Ishikawa (cell line): ENCODE measurements around the gene PHLDA3.

Experiments
- CEBPB ChIP-seq: IDR thresholded peaks from 2 replicates; pipeline ENCODE4 v1.6.1; 2012
- CREB1 ChIP-seq: IDR thresholded peaks from 2 replicates; pipeline ENCODE4 v1.6.1; 2012; ENCODE audit warnings: low read depth
- EGR1 ChIP-seq: IDR thresholded peaks from 2 replicates; pipeline ENCODE4 v1.6.1; 2012
- EP300 ChIP-seq: IDR thresholded peaks from 2 replicates; pipeline ENCODE4 v1.6.1; 2012; ENCODE audit warnings: borderline replicate concordance
- FOXM1 ChIP-seq: IDR thresholded peaks from 2 replicates; pipeline ENCODE4 v1.6.1; 2012; ENCODE audit warnings: low read depth, borderline replicate concordance
- NFIC ChIP-seq: IDR thresholded peaks from 2 replicates; pipeline ENCODE4 v1.6.1; 2012
- RAD21 ChIP-seq: IDR thresholded peaks from 2 replicates; pipeline ENCODE4 v1.6.1; 2012; ENCODE audit warnings: low read depth
- TAF1 ChIP-seq: IDR thresholded peaks from 2 replicates; pipeline ENCODE4 v1.6.1; 2012; ENCODE audit warnings: low read depth, mild to moderate bottlenecking
- TCF12 ChIP-seq: IDR thresholded peaks from 2 replicates; pipeline ENCODE4 v1.6.1; 2012; ENCODE audit warnings: low read depth
- TEAD4 ChIP-seq: IDR thresholded peaks from 2 replicates; pipeline ENCODE4 v1.6.1; 2012
- YY1 ChIP-seq: IDR thresholded peaks from 2 replicates; pipeline ENCODE4 v1.6.1; 2012; ENCODE audit warnings: low read depth
- ZBTB7A ChIP-seq: IDR thresholded peaks from 2 replicates; pipeline ENCODE4 v1.6.1; 2012; ENCODE audit warnings: low read depth
- TF ChIP-seq, protein P1 (sequence below): IDR thresholded peaks from 2 replicates; pipeline ENCODE4 v1.6.1; 2012; ENCODE audit warnings: low read depth, mild to moderate bottlenecking
- TF ChIP-seq, protein P2 (sequence below): IDR thresholded peaks from 2 replicates; pipeline ENCODE4 v1.6.1; 2012
- TF ChIP-seq, protein P3 (sequence below): IDR thresholded peaks from 2 replicates; pipeline ENCODE4 v1.6.1; 2012

Gene PHLDA3

DNA sequence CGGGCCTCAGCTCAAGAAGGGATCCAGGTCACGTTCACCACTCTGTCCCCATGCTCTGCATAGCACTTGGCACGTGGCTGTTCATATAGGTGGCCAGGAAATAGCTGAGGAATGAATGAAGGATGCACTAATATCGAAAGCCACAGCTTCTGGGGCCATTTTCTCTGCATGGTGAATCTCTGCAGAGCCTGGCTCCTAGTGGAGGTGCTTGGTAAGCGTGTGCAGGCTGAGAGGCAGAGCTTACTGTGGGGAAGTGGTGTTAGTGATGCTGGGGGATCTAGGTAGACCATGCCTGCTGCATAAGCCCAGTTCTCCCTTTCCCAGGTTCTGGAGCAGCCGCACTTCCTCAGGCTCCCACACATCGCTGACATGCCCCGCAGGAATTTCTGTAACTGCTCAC lies 29.6 kb upstream of the PHLDA3 start:
- no peak for TF ChIP-seq EGR1
- TF ChIP-seq CEBPB, result no peak
- TF ChIP-seq, protein P1, sequence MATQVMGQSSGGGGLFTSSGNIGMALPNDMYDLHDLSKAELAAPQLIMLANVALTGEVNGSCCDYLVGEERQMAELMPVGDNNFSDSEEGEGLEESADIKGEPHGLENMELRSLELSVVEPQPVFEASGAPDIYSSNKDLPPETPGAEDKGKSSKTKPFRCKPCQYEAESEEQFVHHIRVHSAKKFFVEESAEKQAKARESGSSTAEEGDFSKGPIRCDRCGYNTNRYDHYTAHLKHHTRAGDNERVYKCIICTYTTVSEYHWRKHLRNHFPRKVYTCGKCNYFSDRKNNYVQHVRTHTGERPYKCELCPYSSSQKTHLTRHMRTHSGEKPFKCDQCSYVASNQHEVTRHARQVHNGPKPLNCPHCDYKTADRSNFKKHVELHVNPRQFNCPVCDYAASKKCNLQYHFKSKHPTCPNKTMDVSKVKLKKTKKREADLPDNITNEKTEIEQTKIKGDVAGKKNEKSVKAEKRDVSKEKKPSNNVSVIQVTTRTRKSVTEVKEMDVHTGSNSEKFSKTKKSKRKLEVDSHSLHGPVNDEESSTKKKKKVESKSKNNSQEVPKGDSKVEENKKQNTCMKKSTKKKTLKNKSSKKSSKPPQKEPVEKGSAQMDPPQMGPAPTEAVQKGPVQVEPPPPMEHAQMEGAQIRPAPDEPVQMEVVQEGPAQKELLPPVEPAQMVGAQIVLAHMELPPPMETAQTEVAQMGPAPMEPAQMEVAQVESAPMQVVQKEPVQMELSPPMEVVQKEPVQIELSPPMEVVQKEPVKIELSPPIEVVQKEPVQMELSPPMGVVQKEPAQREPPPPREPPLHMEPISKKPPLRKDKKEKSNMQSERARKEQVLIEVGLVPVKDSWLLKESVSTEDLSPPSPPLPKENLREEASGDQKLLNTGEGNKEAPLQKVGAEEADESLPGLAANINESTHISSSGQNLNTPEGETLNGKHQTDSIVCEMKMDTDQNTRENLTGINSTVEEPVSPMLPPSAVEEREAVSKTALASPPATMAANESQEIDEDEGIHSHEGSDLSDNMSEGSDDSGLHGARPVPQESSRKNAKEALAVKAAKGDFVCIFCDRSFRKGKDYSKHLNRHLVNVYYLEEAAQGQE, result no peak
- TF ChIP-seq, protein P2, sequence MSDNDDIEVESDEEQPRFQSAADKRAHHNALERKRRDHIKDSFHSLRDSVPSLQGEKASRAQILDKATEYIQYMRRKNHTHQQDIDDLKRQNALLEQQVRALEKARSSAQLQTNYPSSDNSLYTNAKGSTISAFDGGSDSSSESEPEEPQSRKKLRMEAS, result no peak
- no peak for TF ChIP-seq YY1
- no peak for TF ChIP-seq FOXM1
- TF ChIP-seq CREB1, result no peak
- no peak for TF ChIP-seq TCF12
- TF ChIP-seq EP300, result no peak
- no peak for TF ChIP-seq TAF1
- TF ChIP-seq NFIC, result no peak
- TF ChIP-seq, protein P3, sequence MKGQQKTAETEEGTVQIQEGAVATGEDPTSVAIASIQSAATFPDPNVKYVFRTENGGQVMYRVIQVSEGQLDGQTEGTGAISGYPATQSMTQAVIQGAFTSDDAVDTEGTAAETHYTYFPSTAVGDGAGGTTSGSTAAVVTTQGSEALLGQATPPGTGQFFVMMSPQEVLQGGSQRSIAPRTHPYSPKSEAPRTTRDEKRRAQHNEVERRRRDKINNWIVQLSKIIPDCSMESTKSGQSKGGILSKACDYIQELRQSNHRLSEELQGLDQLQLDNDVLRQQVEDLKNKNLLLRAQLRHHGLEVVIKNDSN, result no peak
- TF ChIP-seq RAD21, result no peak
- no peak for TF ChIP-seq ZBTB7A
- no peak for TF ChIP-seq TEAD4

DNA sequence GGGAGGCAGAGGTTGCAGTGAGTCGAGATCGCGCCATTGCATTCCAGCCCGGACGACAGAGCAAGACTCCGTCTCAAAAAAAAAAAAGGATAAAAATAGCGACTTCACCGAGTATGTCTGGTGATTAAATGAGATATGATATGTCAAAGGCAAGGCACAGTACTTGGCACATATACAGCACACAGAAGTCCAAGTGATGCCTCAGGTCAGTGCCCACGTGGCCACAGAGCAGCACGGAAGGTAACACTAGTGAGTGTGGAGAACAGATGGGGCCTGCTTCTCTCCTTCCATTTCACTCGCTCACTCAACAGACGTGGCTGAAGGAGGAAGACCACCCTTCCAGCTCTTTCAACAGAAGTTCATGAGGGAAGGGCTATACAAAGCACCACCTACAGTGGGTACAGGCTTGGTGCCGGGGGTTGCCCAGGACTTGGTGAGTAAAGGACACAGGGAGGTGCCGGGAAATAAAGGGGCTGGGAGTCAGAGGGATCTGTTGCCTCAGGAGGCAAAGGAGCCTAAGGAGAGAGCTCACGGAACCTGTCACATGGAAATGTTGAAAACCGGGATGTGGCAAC lies 29.0 kb upstream of the PHLDA3 start:
- TF ChIP-seq TCF12, result no peak
- TF ChIP-seq TEAD4, result no peak
- no peak for TF ChIP-seq CREB1
- TF ChIP-seq ZBTB7A, result no peak
- TF ChIP-seq, protein P1, result no peak
- TF ChIP-seq RAD21, result no peak
- TF ChIP-seq, protein P2, result no peak
- TF ChIP-seq YY1, result no peak
- TF ChIP-seq TAF1, result no peak
- no peak for TF ChIP-seq CEBPB
- TF ChIP-seq, protein P3, result no peak
- TF ChIP-seq FOXM1, result no peak

DNA sequence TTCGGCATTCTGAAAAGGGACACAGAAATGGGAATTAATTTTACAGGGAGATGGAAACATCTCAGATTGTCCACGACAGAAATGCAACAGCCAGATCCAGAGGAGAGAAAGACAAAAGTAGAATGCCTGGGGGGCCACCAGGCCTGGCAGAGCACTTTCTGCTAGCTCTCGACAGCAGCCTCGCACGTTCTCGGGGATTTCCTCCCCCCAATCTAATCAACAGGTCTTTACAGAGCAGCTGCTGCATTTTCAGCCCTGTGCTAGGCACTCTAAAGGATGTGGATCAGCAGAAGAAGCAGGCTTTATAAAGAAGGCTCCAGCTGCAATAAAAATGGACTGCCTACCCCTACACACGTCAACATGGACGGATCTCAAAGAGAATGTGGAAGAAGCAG lies 27.3 kb upstream of the PHLDA3 start:
- TF ChIP-seq TAF1 (no peak), EGR1 (no peak), FOXM1 (no peak)

DNA sequence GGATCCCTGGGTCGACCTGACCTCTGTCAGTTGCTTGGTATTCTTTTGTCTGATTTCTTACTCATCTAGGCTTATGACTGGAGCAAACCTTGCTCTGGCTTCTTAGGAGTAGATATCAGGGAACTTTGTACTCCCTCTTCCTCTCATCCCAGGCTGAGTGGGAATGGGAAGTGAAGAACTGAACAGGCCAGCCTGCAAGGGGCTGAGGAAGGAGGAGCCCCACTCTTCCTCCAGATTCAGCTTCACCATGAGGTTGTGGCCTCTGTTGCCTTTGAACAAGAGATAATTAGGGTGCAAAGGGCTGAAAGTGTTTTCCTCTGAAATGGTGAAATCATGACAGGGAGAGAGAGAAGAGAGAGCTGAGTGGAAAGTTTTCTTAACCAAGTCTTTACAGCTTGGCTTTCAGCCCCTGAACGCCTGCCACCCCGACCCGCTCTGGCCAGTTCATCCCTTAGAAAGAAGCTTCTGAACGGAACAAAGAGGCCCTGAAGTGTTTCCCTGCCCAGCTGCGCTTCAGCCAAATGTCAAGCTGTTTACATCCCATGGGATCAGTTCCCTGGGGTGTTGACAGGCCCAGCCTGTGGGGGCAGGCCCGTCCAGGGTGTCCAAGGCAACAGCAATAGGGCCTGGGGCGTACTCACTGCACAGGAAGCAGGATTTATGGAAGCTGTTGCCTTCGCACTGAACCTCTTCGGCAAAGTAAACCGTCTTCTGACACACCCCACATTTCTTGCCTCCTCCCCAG lies 26.7 kb upstream of the PHLDA3 start:
- TF ChIP-seq YY1, result no peak
- no peak for TF ChIP-seq CEBPB
- TF ChIP-seq, protein P3, result no peak
- TF ChIP-seq, protein P1, result no peak
- TF ChIP-seq FOXM1, result no peak
- no peak for TF ChIP-seq NFIC
